Urinary bladder (tissue), 4 donors: Measurements from ENCODE around the gene PTPRF. TPM values are rescaled to one million over a fixed set of nuclear protein-coding genes. Genes with fewer than 3 reads are reported as not detected.

ENCODE experiments used
- DNase-seq: peaks from one replicate; pipeline ENCODE4 v3.0.0-alpha.2; 2015; ENCODE audit errors: extremely low spot score
- H3K27ac ChIP-seq: one replicate; pipeline ENCODE4 v1.5.1; 2013; ENCODE audit warnings: low read depth, mild to moderate bottlenecking, moderate library complexity
- H3K36me3 ChIP-seq: one replicate; pipeline ENCODE4 v1.6.1; 2013; ENCODE audit warnings: mild to moderate bottlenecking, moderate library complexity; ENCODE audit not compliant: insufficient read depth
- H3K4me1 ChIP-seq: one replicate; pipeline ENCODE4 v1.6.1; 2013; ENCODE audit warnings: mild to moderate bottlenecking, moderate library complexity; ENCODE audit not compliant: insufficient read depth
- H3K4me3 ChIP-seq: one replicate; pipeline ENCODE4 v1.5.1; 2013; ENCODE audit warnings: low read depth, low read length
- WGBS: extraction: QIAGEN DNeasy Blood & Tissue Kit; methylation state at CpG from one replicate; pipeline ENCODE4 v1.1.7; 2013; 5-methylcytosine and 5-hydroxymethylcytosine counted together
- polyA plus RNA-seq: library from polyadenylated mRNA; stranded (reverse); fragments of 200-250 nt; gene quantifications from one replicate; pipeline ENCODE4 v1.2.3, GENCODE V29; 2013
- total RNA-seq: library from RNA; depleted of rRNA; stranded (reverse); fragments of >200 nt; gene quantifications from one replicate; pipeline ENCODE4 v1.2.3, GENCODE V29; 2014
- donor health status: healthy with polysubstance abuse.
- donor health status: healthy.

The PTPRF gene
- total and polyA plus RNA-seq, 2 donors, result 48.7 to 66.3 TPM

- Histone ChIP-seq H3K4me3 (no peak overlapping the region), H3K36me3 (no peaks in the 10 kb centered on the region), H3K27ac (no peak overlapping the region), H3K4me1 (no peaks in the 10 kb centered on the region)
- DNase-seq, result no peak
- 90% methylated on average over 1 of the region's 1 CpG for WGBS
Measured at GRCh38 chr1:43522431-43522775, 8.3 kb upstream of the PTPRF start.

- no peak overlapping the region for H3K27ac ChIP-seq
- 70% methylated on average over 13 of the region's 13 CpGs for WGBS
- no peak overlapping the region for H3K4me3 ChIP-seq
- H3K36me3 ChIP-seq, result no peaks in the 10 kb centered on the region
- no peaks in the 10 kb centered on the region for H3K4me1 ChIP-seq
- DNase-seq, result no peak
Measured at GRCh38 chr1:43522776-43523480, 7.8 kb upstream of the PTPRF start.

GRCh38 chr1:43524804-43525203, 5.9 kb upstream of the PTPRF start:
- WGBS, result 49% methylated on average over 8 of the region's 8 CpGs
- Histone ChIP-seq H3K4me3 (no peak overlapping the region), H3K36me3 (no peaks in the 10 kb centered on the region), H3K27ac (no peak overlapping the region), H3K4me1 (no peaks in the 10 kb centered on the region)
- no peak for DNase-seq

GRCh38 chr1:43526002-43526401, 4.7 kb upstream of the PTPRF start:
- H3K36me3 ChIP-seq, result no peaks in the 10 kb centered on the region
- no peak for DNase-seq
- H3K4me1 ChIP-seq, result no peaks in the 10 kb centered on the region
- WGBS, result 81% methylated on average over 10 of the region's 10 CpGs
- H3K4me3 ChIP-seq, result no peak overlapping the region
- H3K27ac ChIP-seq, result no peak overlapping the region

- H3K36me3 ChIP-seq, result no peaks in the 10 kb centered on the region
- H3K27ac ChIP-seq, result no peak overlapping the region
- WGBS, result 83% methylated on average over 12 of the region's 12 CpGs
- H3K4me1 ChIP-seq, result no peaks in the 10 kb centered on the region
- no peak for DNase-seq
- H3K4me3 ChIP-seq, result no peak overlapping the region
Measured at GRCh38 chr1:43527111-43527878, 3.4 kb upstream of the PTPRF start.

- 21% methylated on average over 11 of the region's 11 CpGs for WGBS
- Histone ChIP-seq H3K36me3 (no peaks in the 10 kb centered on the region), H3K27ac (no peak overlapping the region), H3K4me3 (no peak overlapping the region), H3K4me1 (no peaks in the 10 kb centered on the region)
- peak; percentile 73 for DNase-seq
Measured at GRCh38 chr1:43529206-43529731, 1.4 kb upstream of the PTPRF start.

GRCh38 chr1:43531107-43531905, 623 bp downstream of the PTPRF start:
- Histone ChIP-seq H3K4me3 (peak overlapping the region; percentile 67), H3K4me1 (no peaks in the 10 kb centered on the region), H3K36me3 (no peaks in the 10 kb centered on the region), H3K27ac (peak overlapping the region; percentile 92)
- WGBS, result under 1% methylated on average over 101 of the region's 102 CpGs
- no peak for DNase-seq

- no peaks in the 10 kb centered on the region for H3K4me1 ChIP-seq
- peak overlapping the region; percentile 55 for H3K27ac ChIP-seq
- no peak for DNase-seq
- WGBS, result 25% methylated on average over 15 of the region's 15 CpGs
- no peaks in the 10 kb centered on the region for H3K36me3 ChIP-seq
- peak overlapping the region; percentile 67 for H3K4me3 ChIP-seq
Measured at GRCh38 chr1:43531906-43532584, 1.4 kb downstream of the PTPRF start.

GRCh38 chr1:43532716-43533115, 2.0 kb downstream of the PTPRF start:
- no peak for DNase-seq
- H3K27ac ChIP-seq, result no peak overlapping the region
- no peak overlapping the region for H3K4me3 ChIP-seq
- no peaks in the 10 kb centered on the region for H3K4me1 ChIP-seq
- no peaks in the 10 kb centered on the region for H3K36me3 ChIP-seq
- WGBS, result 84% methylated on average over 5 of the region's 5 CpGs

GRCh38 chr1:43533584-43533983, 2.9 kb downstream of the PTPRF start:
- Histone ChIP-seq H3K4me1 (no peaks in the 10 kb centered on the region), H3K4me3 (no peak overlapping the region), H3K36me3 (no peaks in the 10 kb centered on the region), H3K27ac (no peak overlapping the region)
- DNase-seq, result no peak
- whole genome bisulfite sequencing, result 80% methylated on average over 9 of the region's 9 CpGs

GRCh38 chr1:43534256-43534655, 3.6 kb downstream of the PTPRF start:
- Histone ChIP-seq H3K36me3 (no peaks in the 10 kb centered on the region), H3K4me1 (no peaks in the 10 kb centered on the region), H3K4me3 (no peak overlapping the region), H3K27ac (no peak overlapping the region)
- no peak for DNase-seq
- WGBS, result 90% methylated on average over 2 of the region's 2 CpGs

GRCh38 chr1:43536196-43536863, 5.6 kb downstream of the PTPRF start:
- Histone ChIP-seq H3K27ac (no peak overlapping the region), H3K36me3 (no peaks in the 10 kb centered on the region), H3K4me1 (no peaks in the 10 kb centered on the region), H3K4me3 (no peak overlapping the region)
- DNase-seq, result no peak
- WGBS, result 86% methylated on average over 8 of the region's 8 CpGs
